Upper lobe of left lung (tissue), 4 donors: ENCODE data around the gene LMCD1.

ENCODE experiments used
- POLR2A ChIP-seq, 4 donors: fragments of 450-650 bp; IDR thresholded peaks; one replicate each; pipeline ENCODE4 v1.5.1; 2016 to 2017; ENCODE audit warnings: antibody characterized with exemption in 4 of 4, mild to moderate bottlenecking in 2 of 4
- TF ChIP-seq, protein P1 (sequence below), 6 experiments: fragments of 450-650 bp in 4 of 6; fragments of 200-600 bp in 2 of 6; sonication (generic) in 2 of 6; IDR thresholded peaks; one replicate each; pipeline ENCODE4 v1.5.1; 2016 to 2019; ENCODE audit warnings: antibody characterized with exemption in 6 of 6

DNA sequence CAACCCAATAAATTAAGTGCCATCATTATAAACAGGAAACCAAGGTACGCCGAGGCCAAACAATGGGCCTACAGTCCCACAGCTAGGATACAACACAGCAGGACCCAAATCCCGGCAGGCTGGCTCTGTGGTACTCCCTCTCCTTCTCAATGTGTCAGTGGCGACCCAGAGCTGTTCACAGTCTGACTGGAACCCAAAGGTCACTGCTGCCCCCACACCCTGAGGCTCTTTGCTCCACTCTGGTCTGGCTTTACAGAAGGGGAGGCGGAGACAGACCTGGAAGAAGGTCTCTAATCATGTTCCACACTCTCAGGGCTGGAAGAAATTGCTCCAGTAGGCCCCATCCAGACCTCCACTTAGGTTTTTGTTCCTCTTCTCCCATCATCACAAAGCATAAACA is 48.5 kb upstream of the LMCD1 start:
- no peak for TF ChIP-seq POLR2A (IDR thresholded peaks at IDR 0.05)
- TF ChIP-seq, protein P1, sequence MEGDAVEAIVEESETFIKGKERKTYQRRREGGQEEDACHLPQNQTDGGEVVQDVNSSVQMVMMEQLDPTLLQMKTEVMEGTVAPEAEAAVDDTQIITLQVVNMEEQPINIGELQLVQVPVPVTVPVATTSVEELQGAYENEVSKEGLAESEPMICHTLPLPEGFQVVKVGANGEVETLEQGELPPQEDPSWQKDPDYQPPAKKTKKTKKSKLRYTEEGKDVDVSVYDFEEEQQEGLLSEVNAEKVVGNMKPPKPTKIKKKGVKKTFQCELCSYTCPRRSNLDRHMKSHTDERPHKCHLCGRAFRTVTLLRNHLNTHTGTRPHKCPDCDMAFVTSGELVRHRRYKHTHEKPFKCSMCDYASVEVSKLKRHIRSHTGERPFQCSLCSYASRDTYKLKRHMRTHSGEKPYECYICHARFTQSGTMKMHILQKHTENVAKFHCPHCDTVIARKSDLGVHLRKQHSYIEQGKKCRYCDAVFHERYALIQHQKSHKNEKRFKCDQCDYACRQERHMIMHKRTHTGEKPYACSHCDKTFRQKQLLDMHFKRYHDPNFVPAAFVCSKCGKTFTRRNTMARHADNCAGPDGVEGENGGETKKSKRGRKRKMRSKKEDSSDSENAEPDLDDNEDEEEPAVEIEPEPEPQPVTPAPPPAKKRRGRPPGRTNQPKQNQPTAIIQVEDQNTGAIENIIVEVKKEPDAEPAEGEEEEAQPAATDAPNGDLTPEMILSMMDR (IDR thresholded peaks at IDR 0.05), result no peak
